ENCODE results near the gene SLC12A1. TPM values are rescaled to one million over a fixed set of nuclear protein-coding genes. Genes with fewer than 3 reads are reported as not detected.
A peak's percentile ranks its signal among the peaks of the same experiment; 100 is the strongest.

The SLC12A1 gene
- total and polyA plus RNA-seq, 2 of the 8 experiments (the other 6 are each of a cell fraction or from before 2014, with no cell fraction given), result 0.63 to 1.0 TPM

DNA sequence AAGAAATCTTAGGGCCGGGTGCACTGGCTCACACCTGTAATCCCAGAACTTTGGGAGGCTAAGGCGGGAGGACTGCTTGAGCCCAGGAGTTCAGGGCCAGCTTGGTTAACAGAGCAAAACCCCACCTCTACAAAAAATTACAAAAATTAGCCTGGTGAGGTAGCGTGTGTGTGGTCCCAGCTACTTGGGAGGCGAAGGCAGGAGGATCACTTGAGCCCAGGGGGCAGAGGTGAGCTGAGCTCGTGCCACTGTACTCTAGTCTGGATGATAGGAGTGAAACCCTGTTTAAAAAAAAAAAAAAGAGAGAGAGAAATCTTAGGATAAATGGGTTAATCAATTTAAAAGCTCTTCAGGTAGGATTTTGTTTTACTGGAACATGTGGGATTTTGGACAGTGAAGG is 93.9 kb downstream of the SLC12A1 start (continued):
- no peak for TF ChIP-seq CBX8 (IDR thresholded peaks at IDR 0.05; ENCODE audit: borderline replicate concordance, low read depth, low read length)
- no peak for TF ChIP-seq JUND (IDR thresholded peaks at IDR 0.05; ENCODE audit: low read length)
- TF ChIP-seq EGR1 (IDR thresholded peaks at IDR 0.05; ENCODE audit: borderline replicate concordance, low read depth, low read length), result no peak
- no peak for TF ChIP-seq EZH2 (IDR thresholded peaks at IDR 0.05; ENCODE audit: low read depth, low read length, severe bottlenecking)
- TF ChIP-seq TAF7 (optimal IDR thresholded peaks at IDR 0.05; ENCODE audit: borderline replicate concordance, low read depth, low read length), result no peak
- TF ChIP-seq SUZ12 (IDR thresholded peaks at IDR 0.05; ENCODE audit: low read length), result no peak
- TF ChIP-seq CTCF (IDR thresholded peaks at IDR 0.05; ENCODE audit: control extremely low read depth in 1 of 3, insufficient read depth in 1 of 3, low read depth in 1 of 3, low read length in 3 of 3), result peak in 2 of 3 experiments; percentile 15 to 38; a peak in 2 of 4 replicates
- TF ChIP-seq BACH1 (IDR thresholded peaks at IDR 0.05; ENCODE audit: low read length), result no peak

Measured in H1 (cell line).